ENCODE measurements around the gene SLC26A9. TPM values are rescaled to one million over a fixed set of nuclear protein-coding genes. Genes with fewer than 3 reads are reported as not detected.

Gene SLC26A9
- total and polyA plus RNA-seq, 9 of the 15 experiments (the other 6 are each of a cell fraction or from before 2014, with no cell fraction given) = 0.03 TPM; not detected in 8

GRCh38 chr1:205923651-205924459 lies 19.4 kb downstream of the SLC26A9 start:
- no peak for FAIRE-seq
- BruUV-seq (replicated peaks) = no TSS peak

More at GRCh38 chr1:205923651-205924459, 19.4 kb downstream of the SLC26A9 start:
- H3K4me2 ChIP-seq (ENCODE audit: insufficient read depth, low read length) = no peak overlapping the region
- no peak for TF ChIP-seq HDAC1 (IDR thresholded peaks at IDR 0.05)
- no peak for TF ChIP-seq TFAM (CRISPR knock-in tag; conservative IDR thresholded peaks at IDR 0.05)
- no peak for TF ChIP-seq MAFG (tag; conservative IDR thresholded peaks at IDR 0.05)
- TF ChIP-seq HDAC6 (IDR thresholded peaks at IDR 0.05; ENCODE audit: low read depth, low read length) = no peak
- TF ChIP-seq ZMIZ1 (IDR thresholded peaks at IDR 0.05; ENCODE audit: low read depth in 2 of 2, low read length in 2 of 2) = no peak
- no peak for TF ChIP-seq NR2C1 (IDR thresholded peaks at IDR 0.05)
- no peak for TF ChIP-seq NR2C1 (tag; IDR thresholded peaks at IDR 0.05)
- no peak for TF ChIP-seq RBM15 (IDR thresholded peaks at IDR 0.05; ENCODE audit: insufficient read depth, low read length)
- no peak for TF ChIP-seq SMARCC2 (IDR thresholded peaks at IDR 0.05; ENCODE audit: low read depth)
- intact Hi-C loops (cut with micrococcal nuclease) = no loop called here
- H3K4me1 ChIP-seq (replicated peaks in 1 of 2; ENCODE audit: control insufficient read depth in 2 of 2, insufficient read depth in 2 of 2, low read length in 2 of 2) = no peaks in the 10 kb centered on the region
- H3K27me3 ChIP-seq (ENCODE audit: control insufficient read depth in 2 of 2, insufficient read depth in 2 of 2, low read length in 2 of 2) = peaks cover 42 to 97% of the 10 kb centered on the region in 2 experiments
- H3K36me3 ChIP-seq (ENCODE audit: control insufficient read depth, insufficient read depth, low read length) = no peaks in the 10 kb centered on the region
- no peak overlapping the region for H3K9ac ChIP-seq (ENCODE audit: insufficient read depth in 1 of 2, low read depth in 2 of 2, low read length in 2 of 2)
- H3K27ac ChIP-seq (ENCODE audit: extremely low read depth, low read depth, low read length) = no peak overlapping the region
- no peak overlapping the region for H3K4me3 ChIP-seq
- in situ Hi-C loops (cut with MboI) = loop anchor here (10.0 kb wide), 1 partner anchor 181 kb away; no protein-coding TSS in a partner anchor
- peaks cover 9% of the 10 kb centered on the region; the same call in 1 of the 2 replicates for H4K20me1 ChIP-seq (replicated peaks; ENCODE audit: control insufficient read depth, insufficient read depth, low read length)
- ATAC-seq = no peak
- DNase-seq (ENCODE audit: extremely low read depth in 1 of 4, low spot score in 3 of 4) = no peak
- ChIA-PET CTCF (ENCODE audit: low intra/inter-chr PET ratio) (interaction anchor here (7.8 kb wide), 1 partner anchor 54 kb away, joined by 114 read pairs; no protein-coding TSS in a partner anchor), POLR2A (no interaction called here)
- WGBS (ENCODE audit: insufficient coverage, low coverage, missing lambda C conversion rate) = 1% methylated on average over 11 of the region's 11 CpGs
- no peaks in the 10 kb centered on the region for H3K9me1 ChIP-seq (ENCODE audit: control insufficient read depth, insufficient read depth, low read length)
- no peaks in the 10 kb centered on the region for H3K79me2 ChIP-seq (ENCODE audit: control insufficient read depth, insufficient read depth, low read length)
- no peak overlapping the region for H2AFZ ChIP-seq (ENCODE audit: low read depth, low read length)
- no peaks in the 10 kb centered on the region for H3K9me3 ChIP-seq (replicated peaks; ENCODE audit: control insufficient read depth, insufficient read depth, low read depth, low read length)
